Stimulated activated naive B cell treated with anti-CD40 and anti-IgM and Interleukin-4, amounts not matched to agents 10 μg/mL and 1 μg/mL and 100 μg/mL, for 72 hours (primary cell): ENCODE data around the gene TMEM131L.
"Not testable (repeated sequence)": the region's sequence is repeated elsewhere in the genome, so short reads cannot be mapped to it uniquely, and the experiment has no call there.

ENCODE experiments used
- ATAC-seq, 2 donors: fragments of 150-1000 bp; cut with Tn5 transposase; replicated peaks; 2 replicates each; pipeline ENCODE4 v1.10.0; 2021; ENCODE audit warnings: moderate library complexity in 1 of 2
- DNase-seq: peaks from one replicate; pipeline ENCODE4 v3.0.0; 2021
- H3K27ac Mint-ChIP-seq: one replicate; pipeline ENCODE4 v1.8.0; 2022; ENCODE audit warnings: mild to moderate bottlenecking, mixed read lengths
- H3K27me3 Mint-ChIP-seq, 2 donors: one replicate each; pipeline ENCODE4 v1.8.0; 2022; ENCODE audit warnings: mixed read lengths in 2 of 2
- H3K36me3 Mint-ChIP-seq, 2 donors: one replicate each; pipeline ENCODE4 v1.8.0; 2022; ENCODE audit warnings: mixed read lengths in 2 of 2, mild to moderate bottlenecking in 1 of 2
- H3K4me1 Mint-ChIP-seq, 2 donors: one replicate each; pipeline ENCODE4 v1.8.0; 2022; ENCODE audit warnings: mixed read lengths in 2 of 2, mild to moderate bottlenecking in 1 of 2
- H3K4me3 Mint-ChIP-seq, 2 donors: one replicate each; pipeline ENCODE4 v1.8.0; 2022; ENCODE audit warnings: mild to moderate bottlenecking in 2 of 2, mixed read lengths in 2 of 2, moderate library complexity in 1 of 2
- H3K9me3 Mint-ChIP-seq, 2 donors: one replicate each; pipeline ENCODE4 v1.8.0; 2022; ENCODE audit warnings: mixed read lengths in 2 of 2, mild to moderate bottlenecking in 1 of 2

Gene TMEM131L

DNA sequence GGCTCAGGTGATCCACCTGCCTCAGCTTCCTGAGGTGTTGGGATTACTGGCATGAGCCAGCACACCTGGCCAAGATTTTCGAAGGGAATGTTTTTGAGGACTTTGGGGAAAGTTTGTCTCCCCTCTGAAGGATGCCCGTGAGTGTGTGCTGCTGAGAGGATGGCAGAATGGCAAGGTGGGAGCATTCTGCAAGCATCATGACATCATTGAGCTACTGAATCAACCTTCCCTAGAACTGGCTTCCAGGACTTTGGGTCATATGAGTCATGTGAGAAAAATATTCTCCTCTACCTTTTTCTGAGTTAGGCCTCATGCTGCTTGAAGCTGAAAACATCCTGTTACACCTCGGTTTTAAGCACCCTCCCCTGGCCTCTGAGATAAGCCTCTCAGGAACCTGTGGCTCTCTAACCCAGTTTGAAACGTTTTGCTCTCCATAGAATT lies 31.0 kb downstream of the TMEM131L start:
- peaks cover 33 to 57% of the 10 kb centered on the region in 2 donors for H3K36me3 Mint-ChIP-seq
- peaks cover 2 to 9% of the 10 kb centered on the region in 2 donors for H3K9me3 Mint-ChIP-seq
- peak overlapping the region; percentile 71 for H3K27ac Mint-ChIP-seq
- H3K4me1 Mint-ChIP-seq = peaks cover 63 to 89% of the 10 kb centered on the region in 2 donors
- no peak for DNase-seq
- ATAC-seq = peak; percentile 70 to 78
- H3K4me3 Mint-ChIP-seq = peak overlapping the region in 1 of 2 donors; percentile 14
- H3K27me3 Mint-ChIP-seq = no peaks in the 10 kb centered on the region

DNA sequence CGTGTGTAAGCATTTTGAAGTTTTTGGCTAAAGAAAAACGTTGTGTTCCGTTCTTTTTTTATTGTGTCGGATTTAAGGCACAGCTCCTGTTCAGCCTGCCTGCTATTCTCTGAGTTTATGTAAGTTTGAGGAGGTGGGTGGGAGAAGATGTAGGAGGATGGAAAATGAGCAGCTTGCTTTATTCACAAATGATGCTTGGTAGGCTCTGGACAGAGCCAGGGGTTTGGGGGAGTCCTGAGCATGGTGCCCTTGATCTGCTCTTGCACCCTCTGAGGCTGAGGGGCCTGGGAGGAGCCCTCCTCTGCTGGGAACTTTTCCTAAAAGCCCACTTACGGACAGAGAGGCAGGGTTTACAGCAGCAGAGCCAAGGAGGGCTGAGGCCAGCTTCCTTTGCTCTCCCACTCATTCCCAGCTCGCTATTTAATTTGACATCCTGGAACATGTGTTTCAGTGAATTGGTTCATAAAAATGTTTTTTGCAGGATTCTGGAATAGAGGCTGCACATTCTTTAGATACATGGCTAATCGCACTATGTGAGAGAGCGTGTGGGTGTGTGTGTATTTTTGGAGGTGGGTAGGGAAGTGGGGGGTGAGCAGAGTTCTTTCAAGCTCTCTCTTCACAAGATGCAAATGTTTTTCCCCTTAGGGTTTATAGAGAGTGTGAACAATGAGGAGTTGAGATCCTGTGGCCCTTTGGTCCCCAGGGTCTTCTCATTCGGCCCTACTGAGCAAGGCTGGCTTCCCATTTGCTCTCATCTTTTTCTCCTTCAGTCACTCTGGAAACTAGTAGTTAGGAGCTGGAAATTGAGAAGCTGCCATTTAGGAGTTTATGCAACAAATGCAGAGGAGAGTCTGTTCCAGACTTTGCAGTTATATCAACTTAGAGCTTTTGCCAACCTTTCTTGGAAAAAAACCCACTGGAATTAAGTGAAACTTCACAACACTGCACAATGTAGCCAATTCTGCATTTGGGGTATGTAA lies 32.1 kb downstream of the TMEM131L start:
- ATAC-seq (peak; percentile 77 to 78), DNase-seq (no peak)
- Mint-ChIP-seq H3K9me3 (peaks cover 0 to 5% of the 10 kb centered on the region in 2 donors), H3K36me3 (peaks cover 29 to 50% of the 10 kb centered on the region in 2 donors), H3K4me1 (peaks cover 60 to 93% of the 10 kb centered on the region in 2 donors), H3K27ac (peak overlapping the region; percentile 43), H3K4me3 (peak overlapping the region; percentile 6 to 73), H3K27me3 (no peaks in the 10 kb centered on the region)

DNA sequence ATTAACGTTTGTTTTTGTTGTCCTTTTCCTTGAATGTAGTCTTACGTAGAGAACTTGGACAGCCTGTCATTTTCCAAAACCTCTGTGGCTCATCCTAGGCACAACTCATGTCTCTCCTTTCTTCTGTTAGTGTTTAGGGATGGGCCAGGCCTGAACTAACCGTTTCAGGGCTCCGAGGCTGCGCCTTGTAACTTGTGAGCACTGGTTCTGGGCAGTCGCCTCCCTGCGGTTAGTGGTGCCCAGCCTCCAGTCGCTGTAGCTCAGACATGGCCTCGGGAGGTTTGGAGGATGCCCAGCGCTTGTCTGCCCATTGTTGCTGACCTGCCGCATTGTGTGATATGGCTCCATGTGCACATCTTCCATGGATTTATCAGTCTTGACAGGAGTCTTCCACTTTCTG lies 32.8 kb downstream of the TMEM131L start:
- Mint-ChIP-seq H3K27me3 (no peaks in the 10 kb centered on the region), H3K4me1 (peaks cover 58 to 92% of the 10 kb centered on the region in 2 donors), H3K27ac (peak overlapping the region; percentile 87), H3K36me3 (peaks cover 29 to 45% of the 10 kb centered on the region in 2 donors), H3K4me3 (peak overlapping the region; percentile 18 to 73), H3K9me3 (peaks cover 0 to 5% of the 10 kb centered on the region in 2 donors)
- no peak for ATAC-seq
- no peak for DNase-seq

- DNase-seq = no peak
- Mint-ChIP-seq H3K27me3 (no peaks in the 10 kb centered on the region), H3K27ac (no peak overlapping the region), H3K4me1 (peaks cover 48 to 88% of the 10 kb centered on the region in 2 donors), H3K9me3 (peaks cover 1 to 5% of the 10 kb centered on the region in 2 donors), H3K36me3 (peaks cover 33 to 43% of the 10 kb centered on the region in 2 donors), H3K4me3 (no peak overlapping the region)
- ATAC-seq = no peak
Observed at GRCh38 chr4:153501578-153501977, 35.4 kb downstream of the TMEM131L start.

- no peak for DNase-seq
- ATAC-seq = no peak
- Mint-ChIP-seq H3K4me1 (peaks cover 49 to 88% of the 10 kb centered on the region in 2 donors), H3K27me3 (no peaks in the 10 kb centered on the region), H3K27ac (peak overlapping the region; percentile 51), H3K9me3 (peaks cover 1 to 5% of the 10 kb centered on the region in 2 donors), H3K4me3 (no peak overlapping the region), H3K36me3 (peaks cover 33 to 52% of the 10 kb centered on the region in 2 donors)
Observed at GRCh38 chr4:153502584-153502983, 36.4 kb downstream of the TMEM131L start.

DNA sequence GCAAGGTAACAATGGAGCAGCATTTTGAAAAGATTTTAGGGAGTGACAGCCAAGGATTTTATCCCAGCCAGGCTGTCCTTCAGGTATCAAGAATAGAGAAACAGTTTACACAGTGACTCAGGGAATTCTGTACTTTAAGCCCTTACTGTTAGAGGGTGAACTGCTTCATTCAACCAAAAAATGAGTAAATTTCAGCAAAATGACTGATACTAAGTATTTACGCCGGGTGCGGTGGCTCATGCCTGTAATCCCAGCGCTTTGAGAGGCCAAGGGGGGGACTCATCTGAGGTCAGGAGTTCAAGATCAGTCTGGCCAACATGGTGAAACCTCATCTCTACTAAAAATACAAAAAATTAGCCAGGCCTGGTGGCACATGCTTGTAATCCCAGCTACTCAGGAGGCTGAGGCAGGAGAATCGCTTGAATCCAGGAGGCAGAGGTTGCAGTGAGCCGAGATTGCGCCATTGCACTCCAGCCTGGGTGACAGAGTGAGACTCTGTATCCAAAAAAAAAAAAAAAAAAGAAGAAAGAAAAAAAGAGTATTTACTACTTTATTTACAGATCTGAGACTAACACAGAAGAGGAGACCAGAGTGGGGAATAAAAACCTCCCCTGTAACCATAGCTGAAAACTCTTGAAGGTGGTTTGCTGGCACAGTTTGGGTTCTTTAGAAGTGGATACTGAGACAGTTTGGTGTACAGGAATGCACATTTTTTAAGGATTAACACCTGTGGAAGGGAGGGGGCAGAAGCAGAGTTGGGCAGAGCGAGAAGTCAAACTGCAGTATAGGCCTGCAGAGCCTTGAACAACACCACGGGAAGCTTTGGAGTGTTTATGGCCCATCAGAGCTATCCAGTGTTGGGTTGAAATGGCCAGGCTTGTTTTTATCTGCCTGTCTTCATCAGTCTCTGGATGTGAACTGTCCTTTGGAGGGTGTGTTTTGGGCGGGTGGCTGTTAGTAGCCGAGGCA lies 40.5 kb downstream of the TMEM131L start:
- DNase-seq (no peak), ATAC-seq (no peak)
- H3K9me3 Mint-ChIP-seq = peaks cover 0 to 4% of the 10 kb centered on the region in 2 donors
- no peaks in the 10 kb centered on the region for H3K27me3 Mint-ChIP-seq
- peaks cover 33 to 81% of the 10 kb centered on the region in 2 donors for H3K4me1 Mint-ChIP-seq
- H3K27ac Mint-ChIP-seq = peak overlapping the region; percentile 0
- peaks cover 24 to 59% of the 10 kb centered on the region in 2 donors for H3K36me3 Mint-ChIP-seq
- no peak overlapping the region for H3K4me3 Mint-ChIP-seq

- ATAC-seq (no peak), DNase-seq (no peak)
- H3K36me3 Mint-ChIP-seq = peaks cover 24 to 61% of the 10 kb centered on the region in 2 donors
- H3K27ac Mint-ChIP-seq = peak overlapping the region; percentile 0
- no peaks in the 10 kb centered on the region for H3K27me3 Mint-ChIP-seq
- no peak overlapping the region for H3K4me3 Mint-ChIP-seq
- peaks cover 37 to 81% of the 10 kb centered on the region in 2 donors for H3K4me1 Mint-ChIP-seq
- H3K9me3 Mint-ChIP-seq = peaks cover 0 to 4% of the 10 kb centered on the region in 2 donors
Observed at GRCh38 chr4:153507310-153508073, 41.3 kb downstream of the TMEM131L start.

DNA sequence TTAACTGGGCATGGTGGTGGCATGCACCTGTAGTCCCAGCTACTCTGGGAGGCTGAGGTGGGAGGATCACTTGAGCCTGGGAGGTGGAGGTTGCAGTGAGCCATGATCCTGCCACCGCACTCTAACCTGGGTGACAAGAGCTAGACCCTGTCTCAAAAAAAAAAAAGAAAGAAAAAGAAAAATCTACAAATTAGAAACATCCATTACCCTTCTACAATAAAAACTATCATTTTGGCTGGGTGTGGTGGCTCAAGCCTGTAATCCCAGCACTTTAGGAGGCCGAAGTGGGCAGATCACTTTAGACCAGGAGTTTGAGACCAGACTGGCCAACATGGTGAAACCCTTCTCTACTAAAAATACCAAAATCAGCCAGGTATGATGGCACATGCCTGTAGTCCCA lies 43.1 kb downstream of the TMEM131L start:
- peaks cover 26 to 71% of the 10 kb centered on the region in 2 donors for H3K36me3 Mint-ChIP-seq
- H3K4me3 Mint-ChIP-seq = not testable (repeated sequence)

DNA sequence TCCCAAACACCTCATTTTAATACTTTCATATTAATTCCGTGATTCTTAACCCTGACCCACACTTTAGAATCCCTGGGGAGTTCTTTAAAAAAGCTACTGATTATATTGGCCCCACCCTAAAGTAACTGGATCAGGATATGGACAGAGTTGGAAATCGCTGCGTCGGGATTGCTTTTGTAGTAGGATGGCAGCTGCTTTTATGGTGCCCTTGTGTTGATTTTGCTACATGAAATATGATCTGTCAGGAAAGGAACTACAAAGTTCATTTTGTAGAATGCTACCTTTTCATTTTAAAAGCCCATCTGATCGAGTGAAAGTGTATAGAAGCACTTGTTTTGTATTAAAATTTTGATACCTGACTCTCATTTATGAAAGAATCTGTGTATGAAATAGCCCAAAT lies 43.6 kb downstream of the TMEM131L start:
- ATAC-seq = no peak
- no peak for DNase-seq
- Mint-ChIP-seq H3K27ac (no peak overlapping the region), H3K27me3 (no peaks in the 10 kb centered on the region), H3K36me3 (peaks cover 24 to 69% of the 10 kb centered on the region in 2 donors), H3K4me3 (no peak overlapping the region), H3K9me3 (peaks cover 0 to 3% of the 10 kb centered on the region in 2 donors), H3K4me1 (peaks cover 45 to 88% of the 10 kb centered on the region in 2 donors)

More for the DNA sequence above, 43.1 kb downstream of the TMEM131L start:
- peak overlapping the region; percentile 84 for H3K27ac Mint-ChIP-seq
- DNase-seq, ATAC-seq, H3K27me3 Mint-ChIP-seq, H3K9me3 Mint-ChIP-seq: not testable (repeated sequence)
- peaks cover 45 to 87% of the 10 kb centered on the region in 2 donors for H3K4me1 Mint-ChIP-seq

GRCh38 chr4:153510252-153511001 lies 44.3 kb downstream of the TMEM131L start:
- H3K9me3 Mint-ChIP-seq = peaks cover 0 to 3% of the 10 kb centered on the region in 2 donors
- peaks cover 22 to 69% of the 10 kb centered on the region in 2 donors for H3K36me3 Mint-ChIP-seq
- H3K4me3 Mint-ChIP-seq = no peak overlapping the region
- H3K4me1 Mint-ChIP-seq = peaks cover 48 to 88% of the 10 kb centered on the region in 2 donors
- no peak for DNase-seq
- ATAC-seq = no peak
- H3K27me3 Mint-ChIP-seq = no peaks in the 10 kb centered on the region
- H3K27ac Mint-ChIP-seq = peak overlapping the region; percentile 42

DNA sequence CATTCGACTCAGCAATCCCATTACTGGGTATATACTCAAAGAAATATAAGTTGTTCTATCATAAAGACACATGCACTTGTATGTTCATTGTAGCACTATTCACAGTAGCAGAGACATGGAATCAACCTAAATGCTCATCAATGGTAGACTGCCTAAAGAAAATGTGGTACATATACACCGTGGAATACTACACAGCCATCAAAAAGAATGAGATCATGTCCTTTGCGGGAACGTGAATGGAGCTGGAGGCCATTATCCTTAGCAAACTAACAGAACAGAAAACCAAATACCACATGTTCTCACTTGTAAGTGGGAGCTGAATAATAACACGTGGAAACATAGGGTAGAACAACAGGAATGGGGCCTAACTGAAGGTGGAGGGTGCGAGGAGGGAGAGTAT lies 44.9 kb downstream of the TMEM131L start:
- Mint-ChIP-seq H3K4me1 (peaks cover 42 to 82% of the 10 kb centered on the region in 2 donors), H3K27ac (peak overlapping the region; percentile 42), H3K9me3 (peaks cover 0 to 3% of the 10 kb centered on the region in 2 donors), H3K36me3 (peaks cover 18 to 63% of the 10 kb centered on the region in 2 donors), H3K27me3 (no peaks in the 10 kb centered on the region), H3K4me3 (no peak overlapping the region)
- DNase-seq (no peak), ATAC-seq (no peak)

DNA sequence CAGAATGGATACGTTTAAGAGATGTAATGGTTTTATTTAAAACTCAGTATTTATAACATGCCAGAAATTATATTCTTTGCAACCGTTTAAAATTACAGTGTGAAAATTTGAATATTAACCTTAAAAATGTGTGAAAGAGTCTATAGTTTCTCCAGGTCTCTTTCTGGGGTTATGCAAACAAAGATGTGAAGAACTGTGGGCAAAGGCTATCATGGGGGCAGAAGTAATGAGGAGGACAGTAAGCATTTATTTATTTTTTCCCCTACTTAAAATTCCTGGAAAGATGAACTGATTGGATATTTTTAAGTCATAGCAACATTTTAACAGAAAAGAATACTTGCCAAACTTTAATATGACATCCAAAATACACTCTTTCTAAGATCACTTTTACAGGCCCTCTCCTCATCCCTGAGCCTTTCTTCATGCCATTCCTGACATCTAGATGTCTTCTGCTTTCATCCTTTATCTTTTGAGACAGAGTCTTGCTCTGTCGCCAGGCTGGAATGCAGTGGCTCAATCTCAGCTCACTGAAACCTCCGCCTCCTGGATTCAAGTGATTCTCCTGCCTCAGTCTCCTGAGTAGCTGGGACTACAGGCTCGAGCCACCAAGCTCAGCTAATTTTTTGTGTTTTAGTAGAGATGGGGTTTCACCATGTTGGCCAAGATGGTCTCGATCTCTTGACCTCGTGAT lies 46.1 kb downstream of the TMEM131L start:
- Mint-ChIP-seq H3K9me3 (peaks cover 0 to 3% of the 10 kb centered on the region in 2 donors), H3K36me3 (peaks cover 22 to 59% of the 10 kb centered on the region in 2 donors), H3K27me3 (no peaks in the 10 kb centered on the region), H3K4me1 (peaks cover 38 to 75% of the 10 kb centered on the region in 2 donors), H3K27ac (peak overlapping the region; percentile 78), H3K4me3 (no peak overlapping the region)
- DNase-seq (no peak), ATAC-seq (no peak)
